SIG-M5 treated with dmso at 0.1 percent for 504 hours (cell line): ENCODE measurements around the gene WDR33.
A peak's percentile ranks its signal among the peaks of the same experiment; 100 is the strongest.

Experiments used
- DNase-seq: peaks from one replicate; lab custom pipeline; 2025; ENCODE audit not compliant: unreplicated experiment; lab: John Stamatoyannopoulos, UW

The WDR33 gene

GRCh38 chr2:127769587-127769986 lies 41.4 kb downstream of the WDR33 start:
- no peak for DNase-seq

GRCh38 chr2:127768775-127769479 lies 42.0 kb downstream of the WDR33 start:
- DNase-seq: no peak

- no peak for DNase-seq
Observed at GRCh38 chr2:127763776-127764175, 47.2 kb downstream of the WDR33 start.

GRCh38 chr2:127762846-127763245 lies 48.1 kb downstream of the WDR33 start:
- no peak for DNase-seq

GRCh38 chr2:127762441-127762840 lies 48.5 kb downstream of the WDR33 start:
- no peak for DNase-seq

GRCh38 chr2:127759931-127760330 lies 51.0 kb downstream of the WDR33 start:
- no peak for DNase-seq

- DNase-seq: no peak
Observed at GRCh38 chr2:127754186-127754585, 56.8 kb downstream of the WDR33 start.

- no peak for DNase-seq
Observed at GRCh38 chr2:127753374-127753773, 57.6 kb downstream of the WDR33 start.

GRCh38 chr2:127749537-127749936 lies 61.4 kb downstream of the WDR33 start:
- peak; percentile 58 for DNase-seq

GRCh38 chr2:127747621-127748020 lies 63.4 kb downstream of the WDR33 start:
- no peak for DNase-seq

- no peak for DNase-seq
Observed at GRCh38 chr2:127743477-127744026, 67.4 kb downstream of the WDR33 start.

GRCh38 chr2:127740665-127741288 lies 70.2 kb downstream of the WDR33 start:
- peak; percentile 29 for DNase-seq

GRCh38 chr2:127739800-127740199 lies 71.2 kb downstream of the WDR33 start:
- no peak for DNase-seq

GRCh38 chr2:127737892-127738291 lies 73.1 kb downstream of the WDR33 start:
- no peak for DNase-seq

GRCh38 chr2:127735537-127736399 lies 75.2 kb downstream of the WDR33 start:
- no peak for DNase-seq

- no peak for DNase-seq
Observed at GRCh38 chr2:127735044-127735443, 75.9 kb downstream of the WDR33 start.

GRCh38 chr2:127733816-127734537 lies 77.0 kb downstream of the WDR33 start:
- no peak for DNase-seq

- no peak for DNase-seq
Observed at GRCh38 chr2:127733113-127733815, 77.7 kb downstream of the WDR33 start.

GRCh38 chr2:127726158-127726880 lies 84.7 kb downstream of the WDR33 start:
- no peak for DNase-seq

GRCh38 chr2:127722807-127723206 lies 88.2 kb downstream of the WDR33 start:
- DNase-seq: no peak
